ENCODE measurements around the gene CDKN2B.

Gene CDKN2B

DNA sequence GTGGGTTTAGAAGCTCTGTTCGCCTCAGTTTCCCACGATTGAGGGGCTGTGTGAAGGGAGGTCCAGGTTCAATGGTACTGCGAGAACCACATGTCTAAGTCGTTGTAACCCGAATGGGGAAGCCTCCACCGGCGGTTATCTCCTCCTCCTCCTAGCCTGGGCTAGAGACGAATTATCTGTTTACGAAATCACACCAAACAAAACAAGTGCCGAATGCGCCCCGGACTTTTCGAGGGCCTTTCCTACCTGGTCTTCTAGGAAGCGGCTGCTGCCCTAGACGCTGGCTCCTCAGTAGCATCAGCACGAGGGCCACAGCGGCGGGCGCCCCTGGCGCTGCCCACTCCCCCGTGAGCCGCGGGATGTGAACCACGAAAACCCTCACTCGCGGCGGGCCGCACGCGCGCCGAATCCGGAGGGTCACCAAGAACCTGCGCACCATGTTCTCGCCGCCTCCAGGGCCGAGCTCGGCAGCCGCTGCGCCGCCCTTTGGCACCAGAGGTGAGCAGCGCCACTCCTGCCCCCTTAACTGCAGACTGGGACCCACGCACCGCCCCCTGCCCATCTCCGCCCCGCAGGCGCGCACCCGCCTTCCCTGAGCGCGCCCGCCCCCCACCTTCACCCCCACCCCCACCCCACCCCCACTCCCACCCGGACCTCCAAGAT, 15.1 kb downstream of the CDKN2B start, which contains the start of gene CDKN2A:
CDKN2A (minus strand) TSS at position 500 of the 663 bp plus-strand sequence.
- no peak for DNase-seq (ENCODE audit: low read depth in 2 of 2)

DNA sequence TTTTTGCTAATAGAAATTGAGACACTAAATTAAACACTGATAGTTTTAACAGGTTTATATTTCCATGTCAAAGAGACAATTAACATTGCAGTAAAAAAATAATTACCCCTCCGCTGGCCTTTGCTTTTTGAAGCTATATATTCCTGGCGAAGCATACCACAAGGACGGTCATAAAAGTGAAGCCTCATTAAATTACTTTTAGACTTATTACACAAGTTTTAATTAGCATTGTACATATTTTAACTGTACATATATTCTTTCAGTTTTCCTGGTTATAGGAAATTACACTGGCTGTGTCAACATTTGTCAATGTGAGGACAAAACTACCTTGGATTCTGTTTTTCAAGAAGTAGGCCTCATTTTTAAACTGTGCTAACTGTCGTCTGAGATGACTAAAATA, 16.1 kb downstream of the CDKN2B start:
- no peak for DNase-seq (ENCODE audit: low read depth in 2 of 2)

DNA sequence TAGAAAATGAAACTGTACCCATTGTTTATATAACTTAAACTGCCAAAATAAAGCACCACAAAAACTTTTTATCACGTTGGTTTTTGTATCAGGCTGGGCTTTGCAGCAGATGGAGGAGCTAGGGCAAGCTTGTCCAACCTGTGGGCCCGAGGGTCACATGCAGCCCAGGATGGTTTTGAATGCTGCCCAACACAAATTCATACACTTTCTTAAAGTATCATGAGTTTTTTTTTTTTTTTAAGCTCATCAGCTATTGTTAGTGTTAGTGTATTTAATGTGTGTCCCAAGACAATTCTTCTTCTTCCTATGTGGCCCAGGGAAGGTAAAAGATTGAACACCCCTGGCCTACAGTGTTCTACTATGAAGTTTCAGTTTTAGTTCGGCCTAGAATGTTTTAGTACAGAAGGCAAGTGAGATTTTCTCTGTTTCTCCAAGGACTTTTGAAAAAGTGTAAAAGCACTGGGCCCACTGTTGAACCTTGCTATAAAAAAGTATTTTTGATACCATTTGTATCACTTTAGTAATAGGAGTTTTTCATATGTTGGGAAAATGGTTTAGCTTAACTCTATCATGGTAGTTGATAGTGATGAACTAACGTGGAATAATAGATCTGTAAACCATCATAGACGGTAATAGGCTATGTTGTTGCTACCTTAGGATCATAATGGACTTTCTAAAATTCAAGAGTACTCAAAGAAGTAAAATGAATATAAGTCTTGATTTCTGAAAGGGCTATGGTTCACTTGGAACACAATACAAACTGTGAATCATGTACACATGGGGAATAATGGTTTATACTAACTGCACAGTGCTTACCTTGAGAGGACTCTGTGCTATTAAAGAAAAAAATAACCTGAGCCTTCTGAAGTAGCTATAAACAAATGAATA, 17.8 kb downstream of the CDKN2B start:
- no peak for DNase-seq (ENCODE audit: low read depth in 2 of 2)

DNA sequence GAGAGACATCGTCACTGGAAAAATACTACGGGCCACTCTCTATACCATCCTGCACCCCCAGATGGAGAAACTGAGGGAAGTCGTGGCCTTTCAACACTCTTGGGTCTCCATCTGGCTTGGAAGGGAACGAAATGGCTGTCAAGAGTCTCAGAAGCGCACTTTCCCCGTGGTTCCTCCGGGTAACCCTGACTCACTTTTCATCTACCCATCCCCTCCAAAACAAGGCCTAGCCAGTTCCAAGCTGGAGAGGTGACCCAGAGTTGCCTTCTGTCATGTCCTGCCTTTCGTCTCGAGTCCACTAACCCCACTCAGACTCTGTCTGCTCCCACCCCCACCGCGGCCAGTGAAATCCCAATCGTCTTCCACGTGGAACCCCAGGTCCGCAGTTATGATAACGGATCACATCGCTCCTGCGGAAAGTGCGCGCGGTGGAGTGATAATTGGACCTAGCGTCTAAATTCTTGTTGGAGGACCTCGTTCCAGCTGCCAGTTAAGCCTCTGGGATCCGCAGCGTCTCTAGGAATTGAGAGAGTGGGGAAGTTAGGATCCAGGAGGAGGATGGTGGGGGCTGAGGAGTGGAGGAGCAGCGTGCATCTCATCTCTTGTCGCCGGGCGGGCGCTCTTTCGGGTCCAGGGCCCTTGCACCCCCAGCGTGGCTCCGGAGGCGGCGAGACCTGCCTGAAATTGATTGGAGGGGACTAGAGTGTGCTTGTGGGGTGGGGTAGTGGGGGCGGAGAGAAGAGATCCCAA, 19.5 kb downstream of the CDKN2B start:
- DNase-seq (ENCODE audit: low read depth in 2 of 2), result no peak

DNA sequence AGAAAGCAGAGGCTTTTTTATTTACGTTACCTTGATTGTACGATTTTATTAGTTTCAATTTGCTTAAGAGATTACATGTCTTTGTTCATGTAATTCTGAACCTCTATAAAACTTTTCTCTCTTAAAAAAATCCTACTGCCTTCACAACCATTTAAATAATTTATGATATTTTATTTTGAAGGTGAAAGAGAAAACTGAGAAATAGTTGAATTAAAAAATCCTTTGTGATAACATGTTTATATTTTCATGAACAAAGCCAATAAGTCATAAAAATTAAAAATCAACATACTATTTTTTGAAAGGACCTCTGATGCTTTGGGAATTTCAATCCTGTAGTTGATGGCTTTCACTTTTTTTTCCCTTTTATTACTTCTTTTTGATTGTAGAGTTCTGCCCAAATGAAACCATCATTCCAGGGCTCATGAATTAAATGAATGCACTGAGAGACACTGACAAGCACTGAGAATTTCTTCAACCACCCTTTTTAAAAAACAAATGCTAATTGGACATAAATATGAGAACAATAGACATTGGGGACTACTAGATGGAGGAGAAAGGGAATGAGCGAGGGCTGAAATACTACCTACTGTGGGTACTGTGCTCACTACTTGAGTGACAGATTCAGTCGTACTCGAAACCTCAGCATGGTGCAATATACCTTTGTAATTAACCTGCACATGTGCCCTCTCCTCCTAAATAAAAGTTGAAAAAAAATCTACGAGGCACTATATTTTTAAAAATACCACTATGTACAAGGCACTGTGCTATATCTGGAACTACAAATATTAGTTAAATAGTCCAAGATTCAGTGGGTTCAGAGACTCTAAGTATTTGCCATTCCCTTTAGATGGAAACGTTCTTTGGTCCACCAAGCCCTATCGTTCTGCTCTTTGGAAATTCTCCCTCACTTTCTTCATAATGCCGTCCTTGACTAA, 20.8 kb downstream of the CDKN2B start:
- no peak for DNase-seq (ENCODE audit: low read depth in 2 of 2)

DNA sequence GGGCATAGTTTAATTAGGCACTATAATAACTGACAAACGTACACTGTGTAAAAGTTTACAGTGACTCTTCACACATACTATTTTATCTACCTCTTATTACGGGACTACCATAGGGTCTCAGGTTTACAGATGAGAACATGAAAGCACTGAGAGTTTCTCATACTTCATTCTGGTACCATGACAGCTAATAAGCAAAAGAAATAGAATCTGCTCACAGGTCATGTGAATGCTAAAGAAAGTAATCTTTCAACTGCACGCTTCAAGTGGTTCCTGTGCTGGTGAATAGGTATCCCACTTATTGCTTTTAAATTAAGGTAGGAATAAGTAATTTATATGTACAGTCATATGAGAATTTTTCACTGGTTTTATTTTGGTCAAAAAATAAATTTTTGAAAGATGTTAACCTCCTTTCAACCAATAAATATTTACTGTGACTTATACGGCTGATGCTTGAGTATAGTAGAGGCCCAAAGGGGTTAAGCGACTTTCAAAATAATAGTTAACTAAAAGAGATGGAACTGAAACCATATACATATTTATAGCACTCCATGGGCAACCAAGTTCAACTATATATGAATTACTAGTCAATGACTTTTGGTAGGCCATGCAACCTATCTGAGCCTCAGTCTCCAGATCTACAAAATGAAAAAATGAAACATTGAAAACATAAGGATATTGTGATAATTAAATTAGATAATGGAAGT, 23.0 kb downstream of the CDKN2B start:
- DNase-seq (ENCODE audit: low read depth in 2 of 2), result no peak

DNA sequence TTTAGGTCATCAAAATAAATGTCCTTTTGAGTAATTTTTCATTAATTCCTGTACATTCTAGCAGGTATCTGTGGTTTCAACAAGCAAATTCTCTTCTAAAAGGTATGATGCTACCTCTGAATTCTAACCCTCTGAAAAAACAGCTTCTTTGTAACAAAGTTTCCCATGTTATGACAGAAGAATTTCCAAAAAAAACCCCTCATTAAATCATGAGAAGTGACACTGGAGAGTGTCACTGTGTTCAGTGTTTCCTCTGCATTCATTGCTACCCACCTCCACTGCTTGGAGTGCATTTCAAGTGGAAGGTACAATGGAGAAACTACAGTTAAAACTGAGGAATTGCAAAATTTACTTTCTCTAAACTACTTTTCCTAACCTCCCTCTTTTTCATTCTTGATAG, 25.0 kb downstream of the CDKN2B start:
- DNase-seq (ENCODE audit: low read depth in 2 of 2), result no peak

DNA sequence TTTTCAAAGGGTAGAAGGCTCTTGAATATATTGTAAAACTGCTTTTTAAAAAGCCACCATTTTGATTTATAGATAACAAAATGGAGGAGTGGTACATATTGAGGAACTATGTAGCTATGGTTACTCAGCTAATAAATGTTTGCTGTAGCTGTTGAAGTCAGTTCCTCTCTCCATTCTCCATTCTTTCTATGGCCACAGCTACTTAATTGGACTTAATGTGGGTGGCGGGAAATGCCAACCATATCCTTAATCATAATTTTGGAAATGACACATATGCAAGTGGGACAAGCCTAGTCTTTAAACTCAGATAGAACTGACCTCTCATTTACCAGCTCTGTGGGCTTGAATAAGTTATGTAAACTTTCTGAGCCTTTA, 25.6 kb downstream of the CDKN2B start:
- no peak for DNase-seq (ENCODE audit: low read depth in 2 of 2)

DNA sequence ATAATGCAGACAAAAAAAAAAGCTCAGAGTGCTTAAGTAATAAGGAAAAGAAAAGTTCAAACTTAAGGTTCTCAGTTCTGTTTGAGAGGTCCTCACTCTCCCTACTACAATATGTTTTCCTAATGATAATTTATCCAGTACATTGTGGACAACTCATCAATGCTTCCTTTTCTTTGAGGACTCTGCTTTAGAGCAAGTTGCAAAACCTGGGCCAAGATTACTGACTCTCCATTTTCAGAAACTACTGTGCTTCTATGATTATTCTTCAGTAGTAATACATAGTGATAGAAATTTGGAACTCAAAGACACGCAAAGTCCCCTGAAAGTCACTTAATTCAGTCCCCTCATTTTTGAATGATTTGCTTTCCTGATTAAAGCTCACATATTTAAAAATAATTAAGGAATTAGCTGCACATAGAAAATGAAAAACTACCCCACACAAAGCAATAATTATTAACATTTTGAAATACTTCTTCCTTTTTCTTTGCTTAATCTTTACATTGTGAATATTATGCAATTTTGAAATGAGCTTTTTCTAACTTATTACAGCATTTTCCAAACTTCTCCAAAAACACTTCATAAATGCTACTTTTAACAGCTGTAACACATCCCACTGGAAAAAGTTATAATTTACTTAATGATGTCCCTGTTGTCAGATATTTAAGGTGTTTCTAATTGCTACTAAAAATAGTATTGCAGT, 26.1 kb downstream of the CDKN2B start:
- no peak for DNase-seq (ENCODE audit: low read depth in 2 of 2)

DNA sequence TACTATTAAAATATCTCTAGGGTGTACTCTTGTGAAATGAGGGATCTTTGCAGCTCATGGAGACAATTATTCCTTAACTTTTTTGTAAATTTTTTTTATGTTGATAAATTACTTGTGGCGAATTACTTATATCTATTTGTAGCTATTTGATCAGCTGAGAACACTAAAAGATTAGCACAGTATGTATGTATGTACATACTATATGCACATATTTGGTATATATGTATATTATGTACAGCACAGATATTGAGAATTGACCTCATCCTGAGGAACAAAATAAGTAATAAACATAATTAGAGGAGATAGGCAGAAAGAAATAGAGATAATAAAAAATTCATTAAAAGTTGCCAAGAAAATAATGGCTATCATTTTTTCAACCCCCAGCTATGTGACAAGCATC, 26.7 kb downstream of the CDKN2B start:
- no peak for DNase-seq (ENCODE audit: low read depth in 2 of 2)

DNA sequence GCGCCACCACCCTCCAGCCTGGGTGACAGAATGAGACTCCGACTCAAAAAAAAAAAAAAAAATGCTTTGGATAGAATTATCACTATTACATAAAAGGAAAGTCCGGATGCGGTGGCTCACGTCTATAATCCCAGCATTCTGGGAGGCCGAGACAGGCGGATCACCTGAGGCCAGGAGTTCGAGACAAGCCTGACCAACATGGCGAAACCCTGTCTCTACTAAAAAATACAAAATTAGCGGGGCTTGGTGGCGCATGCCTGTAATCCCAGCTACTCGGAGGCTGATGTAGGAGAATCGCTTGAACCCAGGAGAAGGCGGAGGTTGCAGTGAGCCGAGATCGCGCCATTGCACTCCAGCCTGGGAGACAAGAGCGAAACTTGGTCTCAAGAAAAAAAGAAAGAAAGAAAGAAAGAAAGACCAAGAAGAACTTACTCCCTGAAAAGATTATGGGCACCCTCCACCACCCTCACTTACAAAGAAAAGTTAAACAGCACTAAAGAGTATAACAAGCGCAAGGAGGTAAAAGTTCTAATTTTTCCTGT, 32.7 kb downstream of the CDKN2B start:
- DNase-seq (ENCODE audit: low read depth in 2 of 2), result no peak

DNA sequence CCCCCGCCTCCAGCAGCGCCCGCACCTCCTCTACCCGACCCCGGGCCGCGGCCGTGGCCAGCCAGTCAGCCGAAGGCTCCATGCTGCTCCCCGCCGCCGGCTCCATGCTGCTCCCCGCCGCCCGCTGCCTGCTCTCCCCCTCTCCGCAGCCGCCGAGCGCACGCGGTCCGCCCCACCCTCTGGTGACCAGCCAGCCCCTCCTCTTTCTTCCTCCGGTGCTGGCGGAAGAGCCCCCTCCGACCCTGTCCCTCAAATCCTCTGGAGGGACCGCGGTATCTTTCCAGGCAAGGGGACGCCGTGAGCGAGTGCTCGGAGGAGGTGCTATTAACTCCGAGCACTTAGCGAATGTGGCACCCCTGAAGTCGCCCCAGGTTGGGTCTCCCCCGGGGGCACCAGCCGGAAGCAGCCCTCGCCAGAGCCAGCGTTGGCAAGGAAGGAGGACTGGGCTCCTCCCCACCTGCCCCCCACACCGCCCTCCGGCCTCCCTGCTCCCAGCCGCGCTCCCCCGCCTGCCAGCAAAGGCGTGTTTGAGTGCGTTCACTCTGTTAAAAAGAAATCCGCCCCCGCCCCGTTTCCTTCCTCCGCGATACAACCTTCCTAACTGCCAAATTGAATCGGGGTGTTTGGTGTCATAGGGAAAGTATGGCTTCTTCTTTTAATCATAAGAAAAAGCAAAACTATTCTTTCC, 34.2 kb downstream of the CDKN2B start:
- DNase-seq (ENCODE audit: low read depth in 2 of 2), result no peak

DNA sequence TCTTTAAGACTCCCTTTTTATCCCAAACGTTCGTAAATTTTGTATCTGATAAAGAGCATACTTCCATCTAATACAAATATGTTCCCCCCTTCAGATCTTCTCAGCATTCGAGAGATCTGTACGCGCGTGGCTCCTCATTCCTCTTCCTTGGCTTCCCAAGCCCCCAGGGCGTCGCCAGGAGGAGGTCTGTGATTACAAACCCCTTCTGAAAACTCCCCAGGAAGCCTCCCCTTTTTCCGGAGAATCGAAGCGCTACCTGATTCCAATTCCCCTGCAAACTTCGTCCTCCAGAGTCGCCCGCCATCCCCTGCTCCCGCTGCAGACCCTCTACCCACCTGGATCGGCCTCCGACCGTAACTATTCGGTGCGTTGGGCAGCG, 34.8 kb downstream of the CDKN2B start:
- no peak for DNase-seq (ENCODE audit: low read depth in 2 of 2)

DNA sequence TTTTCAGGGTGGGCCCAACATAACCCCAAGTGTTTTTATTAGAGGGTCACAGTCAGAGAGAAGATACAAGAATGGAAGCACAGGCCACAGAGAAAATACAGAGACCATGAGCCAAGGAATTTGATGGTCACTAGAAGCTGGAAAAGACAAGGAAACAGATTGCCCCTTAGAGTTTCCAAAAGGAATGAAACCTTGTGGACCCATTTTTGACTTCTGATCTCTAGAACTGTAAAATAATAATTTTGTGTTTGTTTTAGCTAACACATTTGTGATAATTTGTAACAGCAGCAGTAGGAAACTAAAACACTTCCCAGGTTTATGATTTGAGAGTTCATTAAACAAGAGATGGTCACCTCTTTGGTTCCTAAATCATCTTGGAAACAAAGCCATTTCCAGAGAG, 36.7 kb downstream of the CDKN2B start:
- DNase-seq (ENCODE audit: low read depth in 2 of 2), result no peak

DNA sequence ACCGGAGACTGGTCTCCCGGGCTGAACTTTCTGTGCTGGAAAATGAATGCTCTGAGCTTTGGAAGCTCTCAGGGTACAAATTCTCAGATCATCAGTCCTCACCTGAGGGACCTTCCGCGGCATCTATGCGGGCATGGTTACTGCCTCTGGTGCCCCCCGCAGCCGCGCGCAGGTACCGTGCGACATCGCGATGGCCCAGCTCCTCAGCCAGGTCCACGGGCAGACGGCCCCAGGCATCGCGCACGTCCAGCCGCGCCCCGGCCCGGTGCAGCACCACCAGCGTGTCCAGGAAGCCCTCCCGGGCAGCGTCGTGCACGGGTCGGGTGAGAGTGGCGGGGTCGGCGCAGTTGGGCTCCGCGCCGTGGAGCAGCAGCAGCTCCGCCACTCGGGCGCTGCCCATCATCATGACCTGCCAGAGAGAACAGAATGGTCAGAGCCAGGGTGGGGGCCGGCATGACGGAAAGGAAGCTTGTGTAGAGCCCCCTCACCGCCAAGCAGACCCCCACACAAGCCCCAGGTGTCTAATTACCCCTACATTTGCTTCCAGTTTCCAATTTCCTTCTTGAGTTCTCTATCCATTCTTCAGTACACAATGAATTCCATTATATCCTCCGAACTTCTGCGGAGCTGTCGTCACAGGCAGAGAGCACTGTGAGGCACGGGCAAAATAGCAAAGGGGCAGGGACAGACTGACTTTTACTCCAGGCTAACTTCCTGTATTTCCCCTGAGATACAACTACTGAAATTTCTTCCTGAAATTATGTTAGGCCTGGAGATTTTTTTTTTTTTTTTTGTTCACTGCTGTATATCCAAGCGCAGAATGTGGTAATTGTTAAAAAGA, 38.1 kb downstream of the CDKN2B start:
- DNase-seq (ENCODE audit: low read depth in 2 of 2), result no peak

DNA sequence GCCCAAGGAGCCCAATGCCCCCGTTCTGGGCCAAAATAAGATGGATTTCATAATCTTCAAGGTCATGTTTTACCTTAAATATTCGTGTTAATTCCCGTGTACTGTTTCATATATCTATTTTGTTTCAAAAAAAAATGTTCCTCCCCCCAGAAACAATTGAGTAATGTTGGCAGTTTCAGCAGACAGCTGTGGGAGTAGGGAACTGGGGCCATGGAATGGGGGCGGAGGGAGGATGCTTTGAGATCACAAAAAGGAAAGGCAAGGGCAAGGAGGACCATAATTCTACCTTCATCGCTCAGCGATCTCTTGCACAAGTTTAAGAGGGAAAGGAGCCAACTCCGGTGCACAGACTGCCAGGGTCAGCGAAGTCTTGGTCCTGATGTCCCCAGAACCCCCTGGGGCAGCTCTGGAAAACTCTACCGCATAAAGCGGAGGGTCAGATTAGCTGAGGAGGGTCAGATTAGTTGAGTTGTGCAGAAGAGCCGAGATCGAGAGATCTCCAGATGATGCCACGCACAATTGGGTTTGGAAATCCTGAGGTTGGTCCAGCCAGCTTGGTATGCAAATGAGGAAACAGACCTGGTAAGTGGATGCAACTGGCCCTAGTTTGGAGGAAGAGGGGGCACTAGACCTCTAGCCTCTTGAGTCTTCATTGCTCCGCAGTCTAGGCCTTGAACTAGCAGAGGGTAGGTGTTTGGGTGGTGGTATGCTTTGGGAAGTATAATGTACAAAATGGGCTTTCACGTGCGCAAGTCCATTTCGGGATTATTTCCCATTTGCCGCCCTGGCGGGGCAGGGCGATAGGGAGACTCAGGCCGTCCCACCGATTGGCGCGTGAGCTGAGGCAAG, 38.9 kb downstream of the CDKN2B start:
- DNase-seq (ENCODE audit: low read depth in 2 of 2), result no peak
